Uterus (tissue), 2 donors: ENCODE results near the gene IFNAR1.
"Not testable (repeated sequence)": the region's sequence is repeated elsewhere in the genome, so short reads cannot be mapped to it uniquely, and the experiment has no call there.

Experiments
- CTCF ChIP-seq, 4 experiments: fragments of 200-600 bp in 2 of 4; fragments of 450-650 bp in 2 of 4; sonication (generic) in 2 of 4; IDR thresholded peaks; one replicate each; pipeline ENCODE4 v1.5.1; 2016 to 2019; ENCODE audit warnings: antibody characterized with exemption in 4 of 4, mild to moderate bottlenecking in 2 of 4, moderate library complexity in 1 of 4
- POLR2A ChIP-seq, 2 donors: fragments of 450-650 bp; IDR thresholded peaks; one replicate each; pipeline ENCODE4 v1.6.1; 2016; ENCODE audit warnings: antibody characterized with exemption in 2 of 2, mild to moderate bottlenecking in 1 of 2, moderate library complexity in 1 of 2

- not testable (repeated sequence) for TF ChIP-seq CTCF, POLR2A (IDR thresholded peaks at IDR 0.05)
Measured at GRCh38 chr21:33381381-33381780, 56.6 kb downstream of the IFNAR1 start.
